HG02840 (cell line): Measurements from ENCODE around the gene EIF4A2.
A peak's percentile ranks its signal among the peaks of the same experiment; 100 is the strongest.
"Not testable (repeated sequence)": the region's sequence is repeated elsewhere in the genome, so short reads cannot be mapped to it uniquely, and the experiment has no call there.

ENCODE experiments used
- ATAC-seq: cut with Tn5 transposase; IDR thresholded peaks from one replicate; pipeline ENCODE4 v1.9.1; 2021; ENCODE audit warnings: mild to moderate bottlenecking, moderate library complexity, moderate number of reproducible peaks; ENCODE audit not compliant: unreplicated experiment, low FRiP score

Gene EIF4A2

DNA sequence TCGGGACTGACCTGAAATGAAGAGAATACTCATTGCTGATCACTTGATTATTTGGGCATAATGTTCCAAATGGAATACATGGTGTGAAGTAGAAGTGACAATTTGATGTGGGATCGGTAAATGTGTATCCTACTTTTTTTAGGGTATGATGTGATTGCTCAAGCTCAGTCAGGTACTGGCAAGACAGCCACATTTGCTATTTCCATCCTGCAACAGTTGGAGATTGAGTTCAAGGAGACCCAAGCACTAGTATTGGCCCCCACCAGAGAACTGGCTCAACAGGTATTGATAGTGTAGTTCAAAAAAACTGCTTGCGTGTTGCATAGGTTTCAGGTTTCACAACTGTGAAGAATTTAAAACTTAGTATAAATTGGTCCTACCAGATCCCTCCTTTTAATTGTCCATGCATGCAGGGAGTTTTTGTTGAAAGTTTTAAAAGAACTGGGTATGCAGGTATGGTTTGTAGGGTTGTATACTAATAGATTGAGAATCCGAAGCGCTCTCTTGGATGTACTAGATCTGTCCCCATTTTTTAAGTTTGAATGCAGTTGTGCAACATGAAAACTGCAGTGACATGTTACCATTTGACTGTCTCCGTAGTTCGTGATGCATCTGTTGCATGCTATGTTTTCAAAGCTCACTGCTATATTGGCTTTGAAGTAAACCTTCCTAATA lies 1.6 kb downstream of the EIF4A2 start:
- ATAC-seq, result no peak

DNA sequence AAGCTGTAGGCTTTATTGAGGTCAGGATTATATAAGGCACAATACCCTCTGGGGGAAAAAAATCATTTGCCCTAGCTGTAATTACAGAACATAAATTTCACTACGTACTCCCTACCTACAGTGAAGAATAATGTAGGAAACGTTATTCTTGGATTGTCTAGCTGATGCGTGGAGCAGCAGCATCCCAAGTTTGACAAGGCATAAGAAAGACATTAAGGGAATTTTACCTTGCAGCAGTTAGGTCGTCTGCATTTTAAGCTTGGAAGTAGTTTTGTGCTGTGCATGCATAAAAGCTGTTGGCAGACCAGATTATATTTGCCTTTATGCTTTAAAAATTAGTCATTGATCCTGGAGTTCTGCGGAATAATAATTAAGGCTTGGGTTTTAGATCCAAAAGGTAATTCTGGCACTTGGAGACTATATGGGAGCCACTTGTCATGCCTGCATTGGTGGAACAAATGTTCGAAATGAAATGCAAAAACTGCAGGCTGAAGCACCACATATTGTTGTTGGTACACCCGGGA lies 2.2 kb downstream of the EIF4A2 start:
- ATAC-seq, result no peak

DNA sequence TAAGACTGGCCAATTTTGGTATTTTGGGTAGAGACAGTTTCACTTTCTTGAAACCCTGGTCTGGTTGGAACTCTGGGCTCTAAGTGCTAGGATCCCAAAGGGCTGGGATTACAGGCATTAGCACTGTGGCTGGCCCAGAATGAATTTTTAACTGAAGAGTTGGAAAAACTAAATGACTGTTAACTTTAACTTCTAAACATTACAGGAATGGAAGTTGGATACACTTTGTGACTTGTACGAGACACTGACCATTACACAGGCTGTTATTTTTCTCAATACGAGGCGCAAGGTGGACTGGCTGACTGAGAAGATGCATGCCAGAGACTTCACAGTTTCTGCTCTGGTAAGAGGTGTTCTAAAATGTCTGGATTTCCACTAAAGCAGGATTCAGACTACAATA lies 3.5 kb downstream of the EIF4A2 start:
- no peak for ATAC-seq

DNA sequence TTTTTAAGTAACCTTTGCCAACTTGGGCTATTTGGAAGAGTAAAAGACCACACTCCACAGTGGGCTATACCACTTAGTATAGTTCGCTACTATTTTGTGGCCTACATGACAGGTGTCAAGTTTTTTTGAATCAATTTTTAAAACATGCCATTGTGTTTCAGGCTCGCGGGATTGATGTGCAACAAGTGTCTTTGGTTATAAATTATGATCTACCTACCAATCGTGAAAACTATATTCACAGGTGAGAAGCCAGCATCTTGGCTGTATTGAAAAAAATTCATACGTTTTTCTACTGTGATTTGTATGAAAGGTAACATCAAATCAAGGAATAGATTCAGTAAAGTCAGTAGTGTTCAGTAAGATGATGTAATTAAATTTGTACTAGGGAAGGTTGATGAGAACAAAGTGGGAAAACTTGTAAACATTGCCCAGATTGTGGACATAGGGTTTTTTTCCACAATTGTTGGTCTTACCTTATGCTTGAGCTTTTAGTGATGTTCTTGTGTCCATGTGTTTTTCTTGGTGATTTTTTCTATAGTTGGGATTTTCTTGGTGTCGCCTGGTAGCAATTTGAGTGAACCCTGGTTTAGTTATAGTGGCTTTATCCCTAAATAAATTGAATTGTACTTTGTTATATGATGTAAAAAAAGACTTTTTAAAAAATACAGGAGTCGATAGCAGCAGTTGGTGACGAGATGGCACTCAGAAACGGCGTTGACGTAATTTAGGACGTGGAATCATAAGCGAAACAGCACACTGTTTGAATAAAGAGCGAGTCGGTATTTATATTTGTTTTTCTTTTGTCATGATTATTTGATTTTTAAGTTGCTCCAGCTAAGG lies 4.5 kb downstream of the EIF4A2 start:
- no peak for ATAC-seq

DNA sequence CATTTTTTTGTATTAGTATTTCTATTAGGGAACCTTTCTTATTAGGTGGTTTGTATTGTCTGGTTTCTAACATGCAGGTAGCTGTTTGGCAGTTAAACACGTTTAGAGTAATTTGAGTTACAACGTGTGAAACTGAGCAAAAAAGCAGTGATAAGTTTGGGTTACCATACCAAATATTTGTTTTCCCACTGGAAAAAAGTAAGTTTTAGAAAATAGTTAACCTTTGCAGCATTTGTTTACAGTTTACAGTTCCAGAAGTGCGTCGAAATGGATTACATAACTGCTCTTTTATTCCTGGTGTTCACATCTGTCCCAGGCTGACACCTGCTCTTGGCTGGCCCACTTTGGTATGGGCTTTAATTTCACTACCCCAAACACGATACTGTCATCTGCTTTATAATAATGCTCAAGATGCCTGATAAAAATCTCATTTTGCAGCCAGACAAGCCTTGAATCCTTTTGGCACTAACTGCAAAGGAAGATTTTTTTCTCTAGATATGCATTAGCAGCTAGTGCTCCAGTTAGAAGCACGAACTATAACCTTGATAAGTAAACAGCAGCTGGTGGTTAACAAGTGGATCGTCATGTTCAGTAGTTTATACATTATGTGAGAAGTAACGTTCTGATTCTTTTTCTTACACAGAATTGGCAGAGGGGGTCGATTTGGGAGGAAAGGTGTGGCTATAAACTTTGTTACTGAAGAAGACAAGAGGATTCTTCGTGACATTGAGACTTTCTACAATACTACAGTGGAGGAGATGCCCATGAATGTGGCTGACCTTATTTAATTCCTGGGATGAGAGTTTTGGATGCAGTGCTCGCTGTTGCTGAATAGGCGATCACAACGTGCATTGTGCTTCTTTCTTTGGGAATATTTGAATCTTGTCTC lies 5.3 kb downstream of the EIF4A2 start:
- ATAC-seq, result no peak

DNA sequence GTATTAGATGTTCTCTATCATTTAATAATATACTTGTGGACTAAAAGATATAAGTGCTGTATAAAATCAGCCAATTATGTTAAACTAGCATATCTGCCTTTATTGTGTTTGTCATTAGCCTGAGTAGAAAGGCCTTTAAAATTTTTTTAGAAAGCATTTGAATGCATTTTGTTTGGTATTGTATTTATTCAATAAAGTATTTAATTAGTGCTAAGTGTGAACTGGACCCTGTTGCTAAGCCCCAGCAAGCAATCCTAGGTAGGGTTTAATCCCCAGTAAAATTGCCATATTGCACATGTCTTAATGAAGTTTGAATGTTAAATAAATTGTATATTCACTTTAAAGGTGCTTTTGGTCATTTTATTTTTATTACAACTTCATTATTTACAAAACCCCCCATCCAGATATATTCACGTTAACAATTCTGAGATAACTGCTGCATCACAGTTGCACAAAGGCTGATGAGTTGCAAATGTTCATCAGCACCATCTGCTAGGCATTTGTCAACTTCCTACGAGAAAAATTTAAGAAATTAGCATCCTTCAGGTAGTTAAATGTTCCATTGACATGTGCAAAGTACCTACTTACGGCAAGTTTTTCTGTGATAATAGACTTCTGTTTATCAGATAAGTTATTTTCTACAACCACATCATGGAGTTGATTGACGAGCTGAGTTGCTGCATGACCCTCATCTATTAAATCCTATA lies 6.3 kb downstream of the EIF4A2 start:
- no peak for ATAC-seq

DNA sequence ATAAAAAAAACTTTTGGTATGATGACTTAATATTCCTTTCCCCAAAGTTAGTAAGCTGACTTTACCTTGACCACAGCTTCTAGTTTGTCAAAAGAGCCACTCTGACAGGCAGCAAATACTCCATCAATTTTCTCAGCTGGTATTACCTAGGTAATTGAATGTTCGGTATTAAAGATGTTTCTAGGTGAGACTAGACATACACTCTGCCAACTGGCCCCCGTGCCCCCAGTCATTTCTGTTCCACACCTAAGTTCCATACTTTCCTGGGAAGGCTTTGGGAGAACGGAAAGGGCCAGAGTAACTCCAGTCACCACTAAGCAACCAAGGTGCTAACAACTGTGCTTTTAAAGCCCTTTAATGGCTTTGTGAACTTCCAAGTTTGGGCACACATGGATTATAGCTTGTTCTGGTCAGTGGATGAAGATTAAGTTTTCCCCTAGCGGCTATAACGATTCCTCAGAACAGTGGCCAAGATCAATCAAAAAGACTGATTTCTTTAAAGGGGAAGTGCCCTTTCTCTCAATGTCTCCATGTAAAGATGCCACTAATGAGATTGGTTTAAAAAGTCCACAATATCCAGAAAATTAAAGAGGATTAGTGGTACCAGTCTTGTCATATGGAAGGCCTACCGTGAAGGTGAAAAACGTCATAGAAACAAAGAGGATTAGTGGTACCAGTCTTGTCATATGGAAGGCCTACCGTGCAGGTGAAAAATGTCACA lies 7.0 kb downstream of the EIF4A2 start:
- no peak for ATAC-seq

DNA sequence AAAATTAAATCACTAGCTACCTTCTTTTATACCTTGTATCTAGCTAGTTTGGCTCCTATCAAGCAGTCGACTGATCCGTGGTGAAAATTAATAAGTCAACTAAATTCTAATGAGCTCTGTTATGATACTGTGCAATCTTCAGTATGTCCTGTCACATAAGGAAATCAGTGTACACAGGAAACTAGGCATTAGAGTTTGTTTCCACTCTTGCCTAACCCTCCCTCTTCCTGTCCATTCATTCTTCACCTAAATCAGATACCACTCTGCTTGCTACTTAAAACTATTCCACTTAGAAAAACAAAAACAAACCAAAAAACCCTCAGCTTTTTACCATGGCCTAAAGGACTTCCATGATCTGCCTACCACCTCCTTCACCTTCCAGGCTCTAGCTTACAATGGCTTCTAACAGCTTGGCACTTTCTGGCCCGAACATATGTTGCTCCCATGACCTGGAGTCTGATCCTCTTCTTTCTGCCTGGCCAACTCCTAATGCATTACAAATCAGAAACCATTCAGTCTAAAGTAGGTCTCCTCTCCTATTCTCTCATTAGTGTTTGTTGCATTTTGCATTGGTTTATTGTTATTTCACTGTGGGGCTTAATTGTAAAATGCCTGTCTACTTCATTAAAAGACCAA lies 15.0 kb downstream of the EIF4A2 start:
- no peak for ATAC-seq

DNA sequence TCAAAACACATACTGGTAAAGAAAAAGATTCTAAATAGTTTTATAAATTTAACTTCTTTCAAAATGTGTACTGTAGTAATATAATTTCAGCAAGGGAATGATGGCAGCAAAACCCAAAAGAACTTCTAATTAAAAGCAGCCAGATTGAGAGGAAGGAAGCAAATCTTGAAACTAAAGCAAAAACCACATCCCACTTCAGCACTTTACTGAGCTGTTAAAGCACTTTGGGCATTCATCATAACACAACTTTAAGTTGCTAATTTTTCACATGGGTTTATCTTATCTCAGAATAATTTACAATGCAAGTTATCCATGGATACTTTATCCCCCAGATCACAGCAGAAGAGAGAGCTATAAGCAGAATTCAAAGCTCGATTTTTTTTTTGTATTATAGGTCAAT lies 16.9 kb downstream of the EIF4A2 start:
- no peak for ATAC-seq

DNA sequence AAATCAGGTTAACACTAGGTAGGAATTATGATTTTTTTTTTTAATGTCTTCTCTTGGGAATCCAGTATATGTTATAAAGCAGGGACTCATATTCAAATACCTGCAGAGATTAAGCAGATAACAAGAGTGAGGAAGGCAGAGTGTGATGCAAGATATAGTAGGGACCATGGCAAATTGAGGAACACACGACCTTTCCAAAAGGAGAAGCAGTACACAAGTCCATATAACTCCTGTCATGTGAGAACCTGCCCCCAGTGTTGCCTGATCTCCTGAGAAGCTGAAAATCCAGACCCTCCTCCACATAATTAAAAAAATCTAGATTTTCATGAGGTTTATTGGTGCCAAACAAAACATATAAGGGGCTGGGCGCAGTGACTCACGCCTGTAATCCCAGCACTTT lies 19.3 kb downstream of the EIF4A2 start:
- no peak for ATAC-seq

DNA sequence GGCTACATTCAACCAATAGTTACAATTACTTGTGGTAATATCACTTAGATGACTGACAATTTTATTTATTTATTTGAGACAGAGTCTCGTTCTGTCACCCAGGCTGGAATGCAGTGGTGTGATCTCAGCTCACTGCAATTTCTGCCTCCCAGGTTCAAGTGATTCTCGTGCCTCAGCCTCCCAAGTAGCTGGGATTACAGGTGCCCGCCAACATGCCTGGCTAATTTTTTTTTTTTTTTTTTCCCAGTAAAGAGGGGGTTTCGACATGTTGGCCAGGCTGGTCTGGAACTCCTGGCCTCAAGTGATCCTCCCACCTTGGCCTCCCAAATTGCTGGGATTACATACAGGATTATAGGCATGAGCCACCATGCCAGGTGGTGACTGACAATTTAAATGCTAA lies 20.1 kb downstream of the EIF4A2 start:
- not testable (repeated sequence) for ATAC-seq

DNA sequence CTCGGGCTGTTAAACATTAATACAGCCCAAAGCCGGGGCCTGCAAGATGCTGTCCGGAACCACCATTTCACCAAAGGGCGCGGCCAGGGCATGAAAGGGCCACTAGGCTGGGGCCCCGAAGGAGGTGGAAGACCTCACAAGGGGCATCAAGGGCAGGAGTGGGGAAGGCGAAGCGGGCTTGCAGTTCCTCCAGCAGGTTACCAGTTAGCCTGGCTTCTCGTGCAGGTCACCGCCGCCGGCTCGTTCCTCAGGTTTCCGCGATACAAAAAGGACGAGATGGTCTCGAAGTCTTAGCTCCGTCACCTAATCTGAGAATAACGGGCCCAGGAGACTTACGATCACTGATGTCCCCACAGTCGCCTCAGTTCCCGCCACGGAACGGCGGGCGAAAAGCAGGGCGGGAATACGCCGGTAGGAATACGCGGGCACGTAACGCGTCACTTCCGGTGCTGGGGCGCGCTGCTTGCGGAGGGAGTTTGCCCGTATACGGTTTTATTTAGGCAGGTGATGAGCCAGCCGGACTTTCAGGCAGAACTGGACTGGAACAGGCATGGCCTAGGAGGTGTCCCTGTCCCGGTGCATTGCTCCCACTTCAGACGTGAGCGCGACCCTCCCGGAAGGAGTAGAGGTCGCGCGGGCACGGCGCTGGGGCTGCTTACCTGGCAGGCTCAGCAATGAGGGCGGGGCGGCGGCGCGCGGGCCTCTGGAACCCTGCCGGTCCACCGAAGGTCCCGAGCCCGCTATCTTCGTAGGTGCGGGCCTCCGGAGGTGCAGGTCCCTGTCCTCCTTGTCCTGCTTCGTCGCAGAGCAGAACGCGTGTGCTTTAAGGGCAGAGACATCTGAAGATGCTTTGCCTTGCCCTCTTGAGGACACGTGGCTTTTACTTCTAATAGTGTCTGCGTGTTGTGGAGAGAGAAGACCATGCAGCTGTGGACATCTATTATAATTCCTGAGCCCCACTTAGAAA lies 23.0 kb downstream of the EIF4A2 start, which contains the start of gene RFC4:
Gene RFC4, minus strand, starts transcription at position 394 of the 967 bp plus-strand sequence. CDS start 1,769 bp downstream, outside the sequence.
- peak; percentile 87 for ATAC-seq

DNA sequence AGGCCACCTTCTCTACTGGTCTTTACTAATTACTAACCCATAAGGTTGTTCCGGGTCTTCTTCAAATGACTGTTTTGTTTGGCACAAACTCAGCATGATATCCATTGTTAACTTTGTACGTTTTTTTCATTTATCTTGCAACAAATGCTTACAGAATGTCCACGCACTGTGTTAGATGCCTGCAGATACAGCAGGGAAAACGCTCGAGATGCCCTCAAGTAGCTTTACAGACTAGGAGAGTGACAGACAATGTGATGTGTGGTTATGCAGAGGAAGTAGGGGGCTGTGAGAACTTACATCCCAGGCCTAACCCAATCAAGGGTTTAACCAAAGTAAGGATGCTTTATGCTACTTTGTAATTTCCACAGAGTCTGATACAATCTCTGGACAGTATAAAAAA lies 23.9 kb downstream of the EIF4A2 start:
- no peak for ATAC-seq

DNA sequence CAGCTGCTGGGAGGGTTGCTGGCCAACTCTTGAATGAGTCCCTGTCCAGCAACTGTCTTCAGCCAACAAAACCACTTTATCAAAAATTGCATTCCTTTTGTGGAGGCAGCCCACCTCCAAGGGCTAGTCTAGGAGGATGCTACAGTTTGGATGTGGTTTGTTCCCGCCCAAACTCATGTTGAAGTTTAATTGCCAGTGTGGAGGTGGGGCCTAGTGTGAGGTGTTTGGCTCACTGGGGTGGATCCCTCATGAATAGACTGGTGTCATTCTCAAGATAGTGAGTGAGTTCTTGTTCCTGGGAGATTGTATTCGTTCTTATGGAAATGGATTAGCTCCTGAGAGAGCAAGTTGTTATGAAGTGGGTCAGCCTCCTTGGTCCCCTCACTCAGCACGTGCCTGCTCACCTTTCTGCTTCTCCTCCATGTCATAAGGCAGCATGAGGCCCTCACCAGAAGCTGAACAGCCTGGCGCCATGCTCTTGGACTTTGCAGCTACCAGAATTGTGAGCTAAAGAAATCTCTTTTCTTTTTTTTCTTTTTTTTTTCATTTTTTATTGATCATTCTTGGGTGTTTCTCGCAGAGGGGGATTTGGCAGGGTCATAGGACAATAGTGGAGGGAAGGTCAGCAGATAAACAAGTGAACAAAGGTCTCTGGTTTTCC lies 27.1 kb downstream of the EIF4A2 start:
- ATAC-seq, result no peak

DNA sequence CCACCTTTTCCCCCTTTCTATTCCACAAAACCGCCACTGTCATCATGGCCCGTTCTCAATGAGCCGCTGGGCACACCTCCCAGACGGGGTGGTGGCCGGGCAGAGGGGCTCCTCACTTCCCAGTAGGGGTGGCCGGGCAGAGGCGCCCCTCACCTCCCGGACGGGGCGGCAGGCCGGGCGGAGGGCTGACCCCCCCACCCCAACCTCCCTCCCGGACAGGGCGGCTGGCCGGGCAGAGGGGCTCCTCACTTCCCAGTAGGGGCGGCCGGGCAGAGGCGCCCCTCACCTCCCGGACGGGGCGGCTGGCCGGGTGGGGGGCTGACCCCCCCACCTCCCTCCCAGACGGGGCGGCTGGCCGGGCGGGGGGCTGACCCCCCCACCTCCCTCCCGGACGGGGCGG lies 27.9 kb downstream of the EIF4A2 start:
- not testable (repeated sequence) for ATAC-seq

DNA sequence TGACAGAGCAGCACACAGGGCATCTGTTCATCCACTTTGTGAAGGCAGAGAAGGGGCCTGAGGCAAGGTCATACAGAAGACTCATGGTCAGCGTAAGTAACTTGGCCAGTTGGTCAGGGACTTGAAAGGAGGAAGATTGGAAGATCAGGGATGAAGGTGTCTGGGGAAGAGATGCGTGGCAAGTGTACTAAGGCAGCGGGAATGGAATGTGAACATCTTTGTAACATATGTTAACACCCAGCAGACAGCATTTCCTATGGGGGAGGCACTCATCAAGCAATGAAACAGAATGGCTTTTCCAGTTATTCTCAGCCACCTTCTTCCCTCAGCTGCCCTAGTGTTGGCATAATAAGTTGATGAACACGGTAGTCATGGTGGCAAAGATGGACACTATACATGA lies 30.7 kb downstream of the EIF4A2 start:
- no peak for ATAC-seq

DNA sequence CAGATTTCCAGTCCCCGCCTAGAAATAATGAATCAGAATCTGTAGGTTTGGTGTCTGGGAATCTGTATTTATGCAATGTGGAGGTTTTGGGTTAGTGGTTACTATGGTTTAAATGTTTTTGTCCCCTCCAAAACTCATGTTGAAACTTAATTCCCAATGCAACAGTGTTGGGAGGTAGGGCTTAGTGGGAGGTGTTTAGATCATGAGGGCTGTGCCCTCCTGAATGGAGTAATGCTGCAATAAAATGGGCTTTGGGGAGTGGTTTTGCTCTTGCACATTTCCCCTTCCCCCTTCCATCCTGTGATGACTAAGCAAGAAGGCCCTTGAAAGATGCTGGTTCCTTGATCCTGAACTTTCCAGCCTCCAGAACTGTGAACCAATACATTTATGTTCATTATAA lies 32.1 kb downstream of the EIF4A2 start:
- ATAC-seq, result no peak
